GM19395 (cell line): ENCODE results near the gene NOD2.

Experiments
- ATAC-seq: cut with Tn5 transposase; IDR thresholded peaks from one replicate; pipeline ENCODE4 v1.9.1; 2021; ENCODE audit warnings: mild to moderate bottlenecking, moderate library complexity; ENCODE audit not compliant: unreplicated experiment

NOD2 gene

GRCh38 chr16:50778284-50779163 is 85.1 kb downstream of the NOD2 start:
- ATAC-seq = no peak

DNA sequence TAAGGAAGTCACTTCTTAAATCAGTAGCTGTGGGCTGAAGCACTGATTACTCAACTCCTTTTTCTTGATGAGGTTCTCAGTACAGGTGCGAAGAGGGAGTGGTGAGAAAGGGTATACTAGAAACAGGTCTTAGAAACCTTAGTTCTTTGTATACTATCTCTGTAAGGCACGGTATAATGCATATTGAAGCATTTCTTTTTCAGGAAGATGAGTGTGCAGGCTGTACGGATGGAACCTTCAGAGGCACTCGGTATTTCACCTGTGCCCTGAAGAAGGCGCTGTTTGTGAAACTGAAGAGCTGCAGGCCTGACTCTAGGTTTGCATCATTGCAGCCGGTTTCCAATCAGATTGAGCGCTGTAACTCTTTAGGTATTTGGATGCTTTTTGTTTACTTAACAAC is 87.6 kb downstream of the NOD2 start:
- no peak for ATAC-seq

GRCh38 chr16:50781518-50781917 is 88.1 kb downstream of the NOD2 start:
- ATAC-seq = no peak
